ENCODE results near the gene AIMP2. TPM values are rescaled to one million over a fixed set of nuclear protein-coding genes. Genes with fewer than 3 reads are reported as not detected.

Gene AIMP2
- total and polyA plus RNA-seq, 2 of the 4 experiments (the other 2 are of a cell fraction), result 57.5 to 58.6 TPM

DNA sequence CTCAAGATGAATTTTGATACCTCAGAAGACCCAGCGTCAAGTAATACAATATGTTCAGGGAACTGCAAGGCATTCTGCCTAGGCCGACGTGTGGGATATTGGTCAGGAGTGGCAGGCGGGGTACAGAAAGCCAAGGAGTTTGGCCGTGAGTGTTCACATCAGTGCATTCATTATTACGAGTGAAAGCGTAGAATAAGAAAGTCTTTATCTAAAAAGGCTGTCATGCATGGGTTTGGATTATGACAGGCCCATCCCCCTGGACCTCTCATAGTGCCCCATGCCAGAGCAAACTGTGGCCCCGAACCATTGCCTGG is 7.5 kb downstream of the AIMP2 start:
- Histone ChIP-seq H2BK15ac (ENCODE audit: low read depth, low read length) (peak overlapping the region; percentile 50; the same call in 2 of the 3 replicates), H2AFZ (replicated peaks; ENCODE audit: low read length, poor library complexity) (no peak overlapping the region), H3K18ac (ENCODE audit: low read depth, low read length) (peak overlapping the region; percentile 95), H3K4me1 (ENCODE audit: control insufficient read depth, insufficient read depth, low read length) (peaks cover 11% of the 10 kb centered on the region), H3K56ac (ENCODE audit: extremely low read depth, insufficient read depth, low read length) (peak overlapping the region; percentile 86; the same call in 1 of the 2 replicates), H4K8ac (ENCODE audit: low read depth in 2 of 2, low read length in 2 of 2) (peak overlapping the region; percentile 82 to 99; a peak in 3 of 4 replicates), H2BK120ac (ENCODE audit: low read depth, low read length) (peak overlapping the region; percentile 98), H4K20me1 (ENCODE audit: insufficient read depth, low read length) (no peaks in the 10 kb centered on the region), H3K23ac (ENCODE audit: low read depth, low read length) (peak overlapping the region; percentile 94; the same call in 1 of the 2 replicates), H3K27me3 (ENCODE audit: control insufficient read depth, insufficient read depth, low read length) (no peaks in the 10 kb centered on the region), H2BK20ac (ENCODE audit: low read depth, low read length) (peak overlapping the region; percentile 94), H3K79me1 (ENCODE audit: low read depth in 1 of 2, low read length in 2 of 2) (peaks cover 9 to 46% of the 10 kb centered on the region in 2 experiments), H3K9me3 (ENCODE audit: control insufficient read depth, insufficient read depth, low read length) (no peaks in the 10 kb centered on the region), H3K4me2 (ENCODE audit: low read depth, low read length) (no peak overlapping the region), H2BK5ac (ENCODE audit: low read depth, low read length, poor library complexity, severe bottlenecking) (peak overlapping the region; percentile 80), H3K4me3 (ENCODE audit: insufficient read depth, low read depth, low read length) (no peak overlapping the region), H3K27ac (ENCODE audit: insufficient read depth, low read length) (peak overlapping the region; percentile 98; the same call in 1 of the 2 replicates), H3K9me1 (ENCODE audit: insufficient read depth, low read length) (peaks cover 11% of the 10 kb centered on the region), H2AK9ac (replicated peaks; ENCODE audit: low read depth, low read length, poor library complexity) (peak overlapping the region; percentile 86), H4K5ac (ENCODE audit: low read depth, low read length) (peak overlapping the region; percentile 90), H3K4ac (ENCODE audit: low read depth, low read length) (peak overlapping the region; percentile 97), H3K14ac (replicated peaks; ENCODE audit: low read depth, low read length) (peak overlapping the region; percentile 93), H3K36me3 (ENCODE audit: control insufficient read depth, insufficient read depth, low read length) (peaks cover 40% of the 10 kb centered on the region), H4K91ac (ENCODE audit: insufficient read depth, low read depth, low read length) (peak overlapping the region; percentile 100), H3K9ac (ENCODE audit: low read depth, low read length) (peak overlapping the region; percentile 66; the same call in 1 of the 2 replicates), H2AK5ac (ENCODE audit: low read depth, low read length) (peak overlapping the region; percentile 89; the same call in 1 of the 2 replicates)
- no peak for TF ChIP-seq BHLHE40 (IDR thresholded peaks at IDR 0.05; ENCODE audit: low read depth, low read length)
- TF ChIP-seq CHD1 (IDR thresholded peaks at IDR 0.05; ENCODE audit: low read depth, low read length), result no peak
- no peak for TF ChIP-seq CEBPB (IDR thresholded peaks at IDR 0.05; ENCODE audit: low read depth, low read length)
- TF ChIP-seq MAFK (IDR thresholded peaks at IDR 0.05; ENCODE audit: low read depth, low read length), result no peak
- no peak for TF ChIP-seq POLR2A (IDR thresholded peaks at IDR 0.05; ENCODE audit: low read depth, low read length)
- no peak for TF ChIP-seq FOS (IDR thresholded peaks at IDR 0.05; ENCODE audit: low read depth, low read length)
- no peak for TF ChIP-seq NFE2L2 (IDR thresholded peaks at IDR 0.05; ENCODE audit: low read depth, low read length)
- no peak for TF ChIP-seq SMC3 (IDR thresholded peaks at IDR 0.05; ENCODE audit: low read depth, low read length)
- TF ChIP-seq, protein P1, sequence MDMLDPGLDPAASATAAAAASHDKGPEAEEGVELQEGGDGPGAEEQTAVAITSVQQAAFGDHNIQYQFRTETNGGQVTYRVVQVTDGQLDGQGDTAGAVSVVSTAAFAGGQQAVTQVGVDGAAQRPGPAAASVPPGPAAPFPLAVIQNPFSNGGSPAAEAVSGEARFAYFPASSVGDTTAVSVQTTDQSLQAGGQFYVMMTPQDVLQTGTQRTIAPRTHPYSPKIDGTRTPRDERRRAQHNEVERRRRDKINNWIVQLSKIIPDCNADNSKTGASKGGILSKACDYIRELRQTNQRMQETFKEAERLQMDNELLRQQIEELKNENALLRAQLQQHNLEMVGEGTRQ (IDR thresholded peaks at IDR 0.05; ENCODE audit: low read depth, low read length), result no peak
- TF ChIP-seq MAZ (IDR thresholded peaks at IDR 0.05; ENCODE audit: borderline replicate concordance, low read depth, low read length), result no peak
- DNase-seq (no peak), ATAC-seq (ENCODE audit: low read depth) (no peak)
- in situ Hi-C loops (cut with MboI; ENCODE audit: low sequenced_read_pairs), result no loop called here
- no TSS peak for BruUV-seq (replicated peaks)
- WGBS, 2 experiments (ENCODE audit: extremely low coverage in 2 of 2, insufficient read length in 1 of 2), result 100% methylated on average over 2 of the region's 8 CpGs; no CpG with 5 or more reads in 1 of the 2 experiments
- ChIA-PET POLR2A (ENCODE audit: unreplicated experiment) (no interaction called here), CTCF (no interaction called here)
- dilution Hi-C loops (cut with HindIII; ENCODE audit: low sequenced_read_pairs, unreplicated experiment), result no loop called here
- intact Hi-C loops (cut with micrococcal nuclease), result loop anchor here (5.0 kb wide), 1 partner anchor 36 kb away; no protein-coding TSS in a partner anchor
